H1 (cell line): ENCODE data around the gene PRKCH. TPM values are rescaled to one million over a fixed set of nuclear protein-coding genes. Genes with fewer than 3 reads are reported as not detected.

Experiments
- CTCF ChIA-PET: fragments of 300-600 bp; sonication (Branson Sonifier 250); formaldehyde crosslinking; loops from one replicate; lab custom pipeline; 2021; ENCODE audit not compliant: partially characterized antibody; lab: Charles Lee
- POLR2A ChIA-PET: fragments of 300-600 bp; sonication (Branson Sonifier 250); formaldehyde crosslinking; loops from one replicate; lab custom pipeline; 2021; ENCODE audit warnings: inconsistent platforms; ENCODE audit not compliant: partially characterized antibody; lab: Charles Lee
- DNase-seq, 2 experiments: peaks; one replicate each; pipeline versions ENCODE4 v3.0.0 to v3.0.0-alpha.2; 2010 to 2022; ENCODE audit warnings: low spot score in 2 of 2, low read depth in 1 of 2, mixed read lengths in 1 of 2
- FAIRE-seq: peaks from 2 replicates; lab custom pipeline; 2011; peaks lifted over from hg19 to GRCh38; lab: Jason Lieb, UNC
- H2AFZ ChIP-seq: 2 replicates; pipeline ENCODE4 v1.8.1; 2012; ENCODE audit warnings: low read length, inconsistent platforms
- H2AK5ac ChIP-seq: 2 replicates; pipeline ENCODE4 v1.6.1; 2013; ENCODE audit warnings: low read depth, low read length
- H2BK120ac ChIP-seq: replicated peaks from 2 replicates; pipeline ENCODE3; 2013; ENCODE audit warnings: low read depth, low read length, inconsistent platforms
- H2BK12ac ChIP-seq: 2 replicates; pipeline ENCODE4 v1.6.1; 2013; ENCODE audit warnings: low read depth, low read length
- H2BK15ac ChIP-seq: 2 replicates; pipeline ENCODE4 v1.6.1; 2013; ENCODE audit warnings: low read length
- H2BK20ac ChIP-seq: 2 replicates; pipeline ENCODE4 v1.6.1; 2013; ENCODE audit warnings: low read length
- H2BK5ac ChIP-seq: 2 replicates; pipeline ENCODE4 v1.6.1; 2013; ENCODE audit warnings: low read depth, low read length
- H3K14ac ChIP-seq: 2 replicates; pipeline ENCODE4 v1.6.1; 2013; ENCODE audit warnings: inconsistent platforms; ENCODE audit not compliant: insufficient read length
- H3K18ac ChIP-seq: 2 replicates; pipeline ENCODE4 v1.6.1; 2013; ENCODE audit warnings: low read length; ENCODE audit errors: extremely low read depth
- H3K23ac ChIP-seq: 2 replicates; pipeline ENCODE4 v1.6.1; 2013; ENCODE audit warnings: inconsistent platforms; ENCODE audit not compliant: insufficient read length
- H3K23me2 ChIP-seq: 2 replicates; pipeline ENCODE4 v1.6.1; 2013; ENCODE audit warnings: low read depth, low read length
- H3K27ac ChIP-seq: 2 replicates; pipeline ENCODE4 v1.6.1; 2011; ENCODE audit warnings: low read depth, low read length, inconsistent platforms
- H3K27me3 ChIP-seq, 4 experiments: replicated peaks in 1 of 4; 1 replicate in 1 of 4; 2 replicates in 3 of 4; pipeline versions ENCODE4 v1.6.1 to v1.8.1; 2011 to 2013; ENCODE audit warnings: low read length in 3 of 4, mild to moderate bottlenecking in 3 of 4, inconsistent platforms in 2 of 4, mixed read lengths in 2 of 4, moderate library complexity in 1 of 4; ENCODE audit not compliant: control insufficient read depth in 3 of 4, insufficient read depth in 3 of 4; ENCODE audit errors: extremely low read depth in 1 of 4
- H3K36me3 ChIP-seq, 4 experiments: 2 replicates each; pipeline versions ENCODE4 v1.6.1 to v1.8.1; 2011 to 2013; ENCODE audit warnings: mild to moderate bottlenecking in 4 of 4, low read length in 3 of 4, moderate library complexity in 2 of 4, control low read depth in 1 of 4, inconsistent platforms in 1 of 4; ENCODE audit not compliant: insufficient read depth in 4 of 4, control insufficient read depth in 2 of 4
- H3K4ac ChIP-seq: replicated peaks from 2 replicates; pipeline ENCODE3; 2013; ENCODE audit warnings: low read length, low read depth, mixed read lengths, inconsistent platforms; ENCODE audit not compliant: insufficient read length
- H3K4me1 ChIP-seq, 4 experiments: replicated peaks in 1 of 4; 1 replicate in 1 of 4; 2 replicates in 3 of 4; pipeline versions ENCODE4 v1.6.1 to v1.8.1; 2011 to 2013; ENCODE audit warnings: low read length in 3 of 4, inconsistent platforms in 2 of 4, mixed read lengths in 1 of 4; ENCODE audit not compliant: insufficient read depth in 4 of 4, control insufficient read depth in 3 of 4
- H3K4me2 ChIP-seq, 2 experiments: 2 replicates each; pipeline versions ENCODE4 v1.6.1 to v1.8.1; 2011 to 2013; ENCODE audit warnings: low read depth in 2 of 2, low read length in 2 of 2, control low read depth in 1 of 2, inconsistent platforms in 1 of 2, mild to moderate bottlenecking in 1 of 2; ENCODE audit not compliant: insufficient read depth in 1 of 2
- H3K4me3 ChIP-seq, 4 experiments: fragments of 200-600, 300-600 bp in 1 of 4; sonication (generic), shearing (Covaris generic), sonication (Bioruptor Twin) in 1 of 4; 2 replicates each; pipeline versions ENCODE4 v1.5.1 to v1.8.1; 2011 to 2016; ENCODE audit warnings: low read length in 4 of 4, low read depth in 3 of 4, control low read depth in 2 of 4, inconsistent platforms in 2 of 4, mild to moderate bottlenecking in 2 of 4, mixed read lengths in 1 of 4, moderate library complexity in 1 of 4; ENCODE audit not compliant: insufficient read depth in 2 of 4; ENCODE audit errors: extremely low read depth in 1 of 4
- H3K56ac ChIP-seq: replicated peaks from 2 replicates; pipeline ENCODE3; 2013; ENCODE audit warnings: low read depth, mild to moderate bottlenecking, mixed read lengths, low read length, inconsistent platforms; ENCODE audit not compliant: insufficient read length
- H3K79me1 ChIP-seq: 2 replicates; pipeline ENCODE4 v1.6.1; 2013; ENCODE audit warnings: low read depth, low read length, control low read depth
- H3K79me2 ChIP-seq, 2 experiments: 2 replicates each; pipeline versions ENCODE4 v1.6.1 to v1.8.1; 2012 to 2013; ENCODE audit warnings: low read length in 2 of 2, mild to moderate bottlenecking in 2 of 2, inconsistent platforms in 1 of 2; ENCODE audit not compliant: insufficient read depth in 2 of 2, control insufficient read depth in 1 of 2
- H3K9ac ChIP-seq, 4 experiments: replicated peaks in 1 of 4; 1 replicate in 1 of 4; 2 replicates in 3 of 4; pipeline versions ENCODE4 v1.6.1 to v1.8.1; 2011 to 2013; ENCODE audit warnings: low read depth in 3 of 4, low read length in 3 of 4, control low read depth in 2 of 4, mild to moderate bottlenecking in 2 of 4, moderate library complexity in 2 of 4, inconsistent platforms in 1 of 4; ENCODE audit errors: extremely low read depth in 1 of 4
- H3K9me3 ChIP-seq, 2 experiments: 2 replicates each; pipeline versions ENCODE4 v1.6.1 to v1.8.1; 2012 to 2013; ENCODE audit warnings: mild to moderate bottlenecking in 2 of 2, moderate library complexity in 2 of 2, control low read depth in 1 of 2, inconsistent platforms in 1 of 2, low read depth in 1 of 2, low read length in 1 of 2, mixed read lengths in 1 of 2; ENCODE audit not compliant: insufficient read depth in 2 of 2
- H4K20me1 ChIP-seq, 2 experiments: replicated peaks in 1 of 2; 2 replicates each; pipeline versions ENCODE3 to v1.8.1; 2011 to 2013; ENCODE audit warnings: inconsistent platforms in 2 of 2, low read length in 2 of 2, mild to moderate bottlenecking in 1 of 2; ENCODE audit not compliant: insufficient read depth in 2 of 2, control insufficient read depth in 1 of 2
- H4K5ac ChIP-seq: 2 replicates; pipeline ENCODE4 v1.6.1; 2013; ENCODE audit warnings: low read length, low read depth, mixed read lengths, inconsistent platforms; ENCODE audit not compliant: insufficient read length
- H4K8ac ChIP-seq: 2 replicates; pipeline ENCODE4 v1.8.0; 2013; ENCODE audit warnings: mild to moderate bottlenecking, moderate library complexity, low read length, inconsistent platforms; ENCODE audit not compliant: insufficient read depth; ENCODE audit errors: extremely low read depth
- H4K91ac ChIP-seq: replicated peaks from 2 replicates; pipeline ENCODE3; 2013; ENCODE audit warnings: low read length, mixed read lengths, inconsistent platforms; ENCODE audit not compliant: insufficient read length
- HDAC2 ChIP-seq, 2 experiments: fragments of 300-600 bp in 1 of 2; sonication (generic) in 1 of 2; IDR thresholded peaks; 2 replicates each; pipeline ENCODE4 v1.6.1; 2011 to 2012; ENCODE audit warnings: low read depth in 2 of 2, low read length in 2 of 2, mild to moderate bottlenecking in 2 of 2, moderate library complexity in 2 of 2, borderline replicate concordance in 1 of 2, inconsistent platforms in 1 of 2
- JUND ChIP-seq: IDR thresholded peaks from 2 replicates; pipeline ENCODE4 v1.6.1; 2011; ENCODE audit warnings: mild to moderate bottlenecking, improper control_type of control experiment, low read length
- SIN3A ChIP-seq, 2 experiments: IDR thresholded peaks in 1 of 2; conservative IDR thresholded peaks in 1 of 2; 2 replicates each; pipeline ENCODE4 v1.6.1; 2011 to 2012; ENCODE audit warnings: low read length in 2 of 2, improper control_type of control experiment in 1 of 2, low read depth in 1 of 2, mild to moderate bottlenecking in 1 of 2
- SP1 ChIP-seq: IDR thresholded peaks from 2 replicates; pipeline ENCODE4 v1.6.1; 2011; ENCODE audit warnings: low read depth, low read length
- SP4 ChIP-seq: IDR thresholded peaks from 2 replicates; pipeline ENCODE4 v1.6.1; 2012; ENCODE audit warnings: low read length, inconsistent platforms
- WGBS, 2 experiments: shearing (Covaris generic) in 1 of 2; methylation state at CpG; one replicate each; pipeline versions ENCODE4 v1.1.6 to v1.1.7; 2013 to 2015; ENCODE audit warnings: low lambda C conversion rate in 2 of 2, mixed read lengths in 2 of 2, inconsistent platforms in 1 of 2, low coverage in 1 of 2, missing lambda C conversion rate in 1 of 2; ENCODE audit not compliant: insufficient replicate concordance in 2 of 2, insufficient coverage in 1 of 2, insufficient read length in 1 of 2; ENCODE audit errors: extremely low coverage in 1 of 2, missing lambda C conversion rate in 1 of 2; 5-methylcytosine and 5-hydroxymethylcytosine counted together
- polyA plus RNA-seq, 7 experiments: library from polyadenylated mRNA; depleted of rRNA in 3 of 7; stranded (reverse) in 5 of 7; unstranded in 2 of 7; fragments of >200 nt in 5 of 7; fragments of 200-250 nt in 2 of 7; gene quantifications; 1 replicate in 5 of 7; 2 replicates in 1 of 7; 4 replicates in 1 of 7; pipeline versions ENCODE4 v1.2.1 to v1.2.3, GENCODE V29; 2011 to 2013; ENCODE audit warnings: missing spikeins in 2 of 7, mixed read lengths in 2 of 7
- total RNA-seq: library from RNA; stranded (reverse); fragmentation: NEBNext Ultra II Directional; extraction: Animal tissue kit (Norgen Biotek cat#: 25700); gene quantifications from 2 replicates; pipeline ENCODE4 v1.2.1, GENCODE V29; 2021

Gene PRKCH
- total and polyA plus RNA-seq, 2 of the 8 experiments (the other 6 are each of a cell fraction or from before 2014, with no cell fraction given) = 6.4 to 7.0 TPM

DNA sequence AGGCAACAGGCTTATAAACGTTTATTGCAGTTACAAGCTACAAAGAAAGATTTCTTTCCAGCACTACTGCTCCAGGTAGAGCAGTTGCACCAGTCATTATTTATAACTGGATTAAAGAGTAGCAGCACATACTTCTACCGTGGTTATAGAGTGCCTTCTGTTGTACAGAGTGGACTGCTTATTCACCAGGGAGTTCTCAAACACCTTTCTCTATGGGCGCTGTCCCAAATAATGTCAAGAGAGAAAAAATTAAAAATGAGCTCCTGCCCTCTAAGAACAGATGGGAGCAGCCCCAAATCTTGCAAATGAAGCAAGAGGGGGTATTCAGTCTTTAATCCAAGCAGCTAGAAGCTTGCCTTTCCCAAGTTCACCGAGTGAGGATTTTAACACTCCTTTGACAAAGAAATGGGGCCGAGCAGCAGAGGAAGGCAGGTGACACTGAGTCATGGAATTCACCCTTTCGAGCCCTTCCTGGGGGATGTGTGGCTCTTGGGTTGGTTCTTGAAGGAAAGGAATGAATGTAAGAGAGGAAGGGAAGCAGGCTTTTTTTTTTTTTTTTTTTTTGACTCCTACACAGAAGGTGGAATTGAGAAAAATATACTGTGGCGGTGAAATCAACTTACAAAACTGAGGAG lies 181.2 kb downstream of the PRKCH start:
- no peak overlapping the region for H2AFZ ChIP-seq
- H3K79me2 ChIP-seq = no peaks in the 10 kb centered on the region
- peak overlapping the region; percentile 55 for H3K18ac ChIP-seq
- H3K23me2 ChIP-seq = no peaks in the 10 kb centered on the region
- POLR2A ChIA-PET = interaction anchor here (0.6 to 2.2 kb wide), 10 partner anchors 10 to 248 kb away, joined by 3 to 11 read pairs (median 3); partner anchors contain the start of gene HIF1A
- no peak overlapping the region for H2BK15ac ChIP-seq
- no peak overlapping the region for H4K91ac ChIP-seq
- no peaks in the 10 kb centered on the region for H3K79me1 ChIP-seq
- no peaks in the 10 kb centered on the region for H3K36me3 ChIP-seq
- peak overlapping the region; percentile 9 to 23; a peak in 1 of 4 replicates for H3K4me2 ChIP-seq
- no peak overlapping the region; the same call in 1 of the 2 replicates for H2BK12ac ChIP-seq
- 23% methylated on average over 7 of the region's 7 CpGs; no CpG with 5 or more reads in 1 of the 2 experiments for WGBS, 2 experiments
- CTCF ChIA-PET = interaction anchor here (0.9 to 1.8 kb wide), 5 partner anchors 9 to 54 kb away, joined by 3 to 5 read pairs (median 3); no protein-coding TSS in a partner anchor
- H3K23ac ChIP-seq = no peak overlapping the region
- peak overlapping the region; percentile 7 for H2BK120ac ChIP-seq
- peak overlapping the region; percentile 72 for H2BK20ac ChIP-seq
- DNase-seq (peak in 1 of 2 experiments; percentile 53), FAIRE-seq (no peak)
- H3K9ac ChIP-seq = peak overlapping the region in 1 of 4 experiments; percentile 23; a peak in 2 of 7 replicates
- no peak overlapping the region for H2AK5ac ChIP-seq
- no peak overlapping the region for H3K56ac ChIP-seq
- no peaks in the 10 kb centered on the region for H3K9me3 ChIP-seq
- peaks cover 10 to 32% (median 22%) of the 10 kb centered on the region in 4 experiments for H3K4me1 ChIP-seq
- H3K4ac ChIP-seq = no peak overlapping the region
- peak overlapping the region; percentile 66; the same call in 1 of the 2 replicates for H3K27ac ChIP-seq
- no peaks in the 10 kb centered on the region for H3K27me3 ChIP-seq
- no peak overlapping the region for H4K8ac ChIP-seq
- no peak overlapping the region for H3K14ac ChIP-seq
- H2BK5ac ChIP-seq = peak overlapping the region; percentile 83; the same call in 1 of the 2 replicates
- H4K20me1 ChIP-seq = no peaks in the 10 kb centered on the region
- no peak overlapping the region for H4K5ac ChIP-seq
- H3K4me3 ChIP-seq = no peak overlapping the region; a peak in 1 of 8 replicates
- TF ChIP-seq SIN3A (conservative IDR thresholded peaks at IDR 0.05 in 1 of 2, IDR thresholded peaks at IDR 0.05 in 1 of 2; ENCODE audit: low read depth in 1 of 2, low read length in 2 of 2) (no peak), SP4 (no peak), HDAC2 (IDR thresholded peaks at IDR 0.05; ENCODE audit: borderline replicate concordance in 1 of 2, low read depth in 2 of 2, low read length in 2 of 2) (0 out of 4 replicates have a peak, but pooled peaks of 1 of the 2 experiments have one; percentile 23), SP1 (peak; percentile 34; the same call in 1 of the 2 replicates), JUND (peak; percentile 51; the same call in 1 of the 2 replicates)
